Dedifferentiated amniotic fluid mesenchymal stem cell (primary cell): Measurements from ENCODE around the gene BSND.

Source experiments
- DNase-seq: peaks from one replicate; pipeline ENCODE4 v3.0.0-alpha.2; 2016; ENCODE audit errors: extremely low spot score

The BSND gene

DNA sequence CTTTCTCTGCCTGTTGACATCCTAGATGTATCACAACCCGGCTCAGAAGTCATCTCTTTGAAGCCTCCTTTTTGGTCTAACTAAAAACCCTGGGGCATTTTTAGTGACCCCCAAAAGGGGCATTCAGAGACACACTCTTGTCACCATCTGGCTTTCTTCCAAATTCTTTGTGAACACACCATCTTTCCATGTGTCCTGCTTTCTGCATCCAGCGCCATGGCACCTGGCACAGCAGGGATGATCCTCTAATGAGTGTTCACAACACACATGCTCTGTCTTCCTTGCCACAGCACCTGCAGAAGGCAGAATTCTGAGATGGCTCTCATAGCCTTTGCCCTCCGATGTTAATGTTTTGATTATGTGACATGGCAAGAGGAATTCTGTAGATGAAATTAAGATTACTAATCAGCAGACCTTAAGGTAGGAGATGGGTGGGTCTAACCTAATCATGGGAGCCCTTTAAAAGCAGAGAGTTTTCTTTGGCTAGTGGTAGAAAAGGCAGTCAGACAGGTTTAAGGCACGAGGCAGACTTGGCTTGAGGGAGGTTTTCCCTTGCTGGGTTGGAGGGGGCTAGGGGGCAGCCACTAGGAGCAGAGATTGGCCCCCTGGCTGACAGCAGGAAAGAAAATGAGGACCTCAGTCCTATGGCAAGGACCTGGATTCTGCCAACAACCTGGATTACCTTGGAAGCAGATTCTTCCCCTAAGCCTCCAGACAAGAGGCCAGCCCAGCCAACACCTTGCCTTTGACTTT, 23.2 kb upstream of the BSND start:
- no peak for DNase-seq

- DNase-seq, result no peak
These were observed 22.0 kb upstream of the BSND start for GRCh38 chr1:54976747-54977146.

- no peak for DNase-seq
These were observed 21.0 kb upstream of the BSND start for GRCh38 chr1:54977533-54978297.

GRCh38 chr1:54978528-54979326, 20.0 kb upstream of the BSND start:
- no peak for DNase-seq

DNA sequence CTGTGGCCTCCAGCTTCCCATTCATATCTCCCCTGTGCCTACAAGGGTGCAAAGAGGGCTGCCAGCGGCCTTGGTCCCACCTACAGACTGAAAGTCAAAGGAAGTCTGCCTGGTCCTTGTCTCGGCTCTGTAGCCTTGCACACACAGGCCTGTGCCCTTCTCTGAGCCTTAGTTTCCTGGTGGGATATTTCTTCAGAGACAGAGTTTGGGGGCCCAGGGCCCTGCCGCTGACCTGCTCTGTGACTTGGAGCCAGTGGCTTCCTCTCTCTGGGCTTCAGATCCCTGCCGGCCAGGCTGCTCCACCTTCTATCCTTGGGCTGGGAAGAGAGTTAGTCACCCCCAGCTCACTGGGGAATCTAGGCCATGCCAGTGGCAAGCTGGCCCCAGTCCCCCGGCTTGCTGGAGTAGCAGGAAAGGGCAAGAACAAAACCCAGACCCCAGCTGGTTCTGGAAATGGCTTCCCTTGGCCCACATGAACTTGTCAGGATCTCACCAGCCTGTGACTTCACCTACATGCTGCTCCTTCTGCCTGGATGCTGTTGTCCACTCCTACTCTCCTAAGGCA, 19.3 kb upstream of the BSND start:
- DNase-seq, result no peak

- DNase-seq, result no peak
These were observed 18.6 kb upstream of the BSND start for GRCh38 chr1:54980046-54980527.

GRCh38 chr1:54980528-54981241, 18.0 kb upstream of the BSND start, which contains the start of gene TMEM61:
Gene TMEM61, plus strand, starts transcription at chr1:54980628. Its CDS starts 438 bp downstream, at chr1:54981066.
- no peak for DNase-seq

GRCh38 chr1:54981466-54981865, 17.3 kb upstream of the BSND start:
- DNase-seq, result no peak

DNA sequence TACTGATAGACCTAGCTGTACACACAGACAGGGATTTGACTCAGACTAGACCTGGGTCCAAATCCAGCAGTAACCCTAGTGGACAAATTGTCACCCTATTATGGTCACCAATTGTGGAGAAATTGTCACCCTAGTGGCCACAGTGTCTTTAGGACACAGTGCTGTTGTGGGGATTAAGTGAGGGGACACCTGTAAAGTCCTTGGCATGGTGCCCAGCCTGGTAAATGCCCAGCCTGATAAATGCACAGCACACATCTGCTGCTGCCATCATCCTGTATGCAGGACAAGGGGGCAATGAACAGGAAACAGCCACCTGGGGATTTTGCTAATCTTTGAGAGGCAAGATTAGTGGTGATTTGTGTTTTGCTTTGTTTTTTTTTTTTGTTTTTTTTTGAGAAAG, 16.0 kb upstream of the BSND start:
- no peak for DNase-seq

DNA sequence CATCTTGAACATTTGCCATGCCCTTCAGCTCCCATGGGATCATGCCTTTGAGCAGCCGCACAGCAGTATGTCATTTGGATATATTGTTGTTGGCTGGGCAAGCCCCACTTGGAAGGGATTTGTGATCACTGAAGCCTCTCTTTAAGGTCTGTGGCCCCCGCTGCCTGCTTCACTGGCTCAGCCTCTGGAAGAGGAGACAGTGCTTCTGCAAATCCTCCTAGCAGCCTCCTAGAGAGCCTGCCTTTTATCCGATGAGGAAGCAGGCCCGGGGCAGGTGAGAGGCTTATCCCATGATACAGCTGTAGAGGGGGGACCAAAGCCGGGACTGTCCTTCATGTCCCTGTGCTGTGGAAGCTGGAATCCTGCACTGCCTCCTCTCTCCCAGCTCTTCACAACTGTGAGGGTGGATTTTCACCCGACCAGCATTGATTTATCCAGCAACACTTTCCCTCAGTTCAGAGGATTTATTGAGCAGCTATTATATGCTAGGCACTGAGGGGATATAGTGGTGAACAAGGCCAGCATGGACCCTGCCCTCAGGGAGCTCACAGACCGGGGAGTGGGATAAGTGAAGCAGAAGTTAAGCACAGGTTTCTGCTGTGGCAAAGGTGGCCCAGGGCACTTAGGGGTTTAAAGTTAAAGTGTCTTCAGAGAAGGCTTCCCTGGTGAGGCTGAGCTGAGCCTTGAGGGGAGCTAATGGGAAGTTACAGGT, 14.4 kb upstream of the BSND start:
- DNase-seq, result no peak

- no peak for DNase-seq
These were observed 13.2 kb upstream of the BSND start for GRCh38 chr1:54985556-54985955.

DNA sequence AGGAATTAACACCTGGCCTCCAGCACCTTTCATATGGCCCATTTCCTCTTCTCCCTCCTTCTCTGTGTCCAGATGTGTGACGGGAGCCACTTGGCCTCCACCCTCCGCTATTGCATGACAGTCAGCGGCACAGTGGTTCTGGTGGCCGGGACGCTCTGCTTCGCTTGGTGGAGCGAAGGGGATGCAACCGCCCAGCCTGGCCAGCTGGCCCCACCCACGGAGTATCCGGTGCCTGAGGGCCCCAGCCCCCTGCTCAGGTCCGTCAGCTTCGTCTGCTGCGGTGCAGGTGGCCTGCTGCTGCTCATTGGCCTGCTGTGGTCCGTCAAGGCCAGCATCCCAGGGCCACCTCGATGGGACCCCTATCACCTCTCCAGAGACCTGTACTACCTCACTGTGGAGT, 12.7 kb upstream of the BSND start:
- DNase-seq, result no peak

- DNase-seq, result no peak
These were observed 12.2 kb upstream of the BSND start for GRCh38 chr1:54986533-54986932.

DNA sequence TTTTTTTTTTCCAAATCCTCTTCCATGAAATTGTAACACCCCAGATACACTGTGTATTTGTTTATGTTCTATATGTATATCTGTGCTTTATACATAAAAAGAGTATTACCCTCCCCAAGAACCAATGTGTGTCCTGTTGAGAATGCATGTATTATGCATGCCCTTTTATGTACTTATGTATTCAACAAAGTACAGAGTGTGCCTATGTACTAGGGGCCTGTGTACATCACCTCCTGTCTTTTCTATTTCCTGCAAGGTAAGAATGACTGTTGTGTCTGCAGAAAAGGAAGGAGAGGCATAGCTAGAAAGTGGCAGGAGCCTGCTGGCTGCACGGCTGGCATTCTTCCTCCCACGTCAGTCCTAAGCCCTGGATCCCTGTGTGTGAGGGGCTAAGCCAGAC, 11.3 kb upstream of the BSND start:
- DNase-seq, result no peak

DNA sequence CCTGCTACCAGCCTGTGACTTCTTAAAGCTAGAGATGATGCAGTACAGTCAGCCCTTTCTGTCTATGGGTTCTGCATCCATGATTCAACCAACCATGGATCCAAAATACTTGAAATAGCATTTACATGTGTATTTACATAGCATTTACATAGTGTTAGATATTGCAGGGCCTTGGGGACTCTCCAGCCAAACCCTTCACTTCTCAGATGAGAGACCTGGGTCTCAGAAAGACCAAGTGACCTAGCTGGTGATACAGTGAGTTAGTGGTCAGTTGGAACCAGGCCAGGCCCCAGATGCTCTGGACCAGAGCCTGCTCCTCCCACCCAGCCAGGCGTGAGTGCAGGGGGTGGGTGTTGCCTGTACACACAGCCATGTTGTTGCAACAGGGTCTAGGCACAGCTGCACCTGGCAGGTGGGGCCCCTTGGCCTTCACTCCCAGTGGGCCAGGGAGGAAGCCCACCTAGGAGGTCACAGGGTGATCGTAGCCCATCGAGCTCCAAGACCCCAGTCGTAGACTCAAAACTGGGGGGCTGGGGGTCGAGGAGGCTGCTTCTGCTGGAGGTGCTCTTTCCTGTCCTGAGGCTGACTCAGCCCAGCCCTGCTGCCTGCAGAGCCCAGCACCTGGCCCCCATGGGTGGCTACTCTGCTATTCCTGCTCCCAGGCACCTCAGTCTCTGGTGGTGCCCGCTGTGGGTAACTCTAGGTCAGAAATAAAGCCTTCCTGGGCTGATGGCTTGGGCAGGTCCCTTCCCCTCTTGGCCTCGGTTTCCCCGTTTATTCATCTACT, 10.6 kb upstream of the BSND start:
- peak; percentile 23 for DNase-seq

- no peak for DNase-seq
These were observed 9.8 kb upstream of the BSND start for GRCh38 chr1:54988975-54989374.

DNA sequence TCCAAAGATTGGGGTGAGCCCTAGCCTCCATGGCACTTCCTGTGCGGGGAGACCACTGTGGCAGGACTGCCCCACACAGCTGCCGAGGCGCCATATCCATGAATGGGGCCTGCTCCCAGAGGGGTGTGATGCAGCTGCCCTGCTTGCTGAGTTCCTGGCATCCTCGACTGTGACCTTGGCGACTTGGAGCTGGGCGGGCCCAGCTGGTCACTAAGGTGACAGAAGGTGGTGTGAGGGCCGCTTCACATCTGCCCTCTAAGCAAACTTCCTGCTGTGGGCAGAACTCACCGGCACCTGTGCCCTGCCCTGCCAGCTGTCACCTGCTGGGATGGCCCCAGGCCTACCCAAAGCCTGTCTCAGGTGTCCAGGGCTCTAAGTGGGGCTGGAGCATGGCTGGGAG, 9.3 kb upstream of the BSND start:
- DNase-seq, result no peak

DNA sequence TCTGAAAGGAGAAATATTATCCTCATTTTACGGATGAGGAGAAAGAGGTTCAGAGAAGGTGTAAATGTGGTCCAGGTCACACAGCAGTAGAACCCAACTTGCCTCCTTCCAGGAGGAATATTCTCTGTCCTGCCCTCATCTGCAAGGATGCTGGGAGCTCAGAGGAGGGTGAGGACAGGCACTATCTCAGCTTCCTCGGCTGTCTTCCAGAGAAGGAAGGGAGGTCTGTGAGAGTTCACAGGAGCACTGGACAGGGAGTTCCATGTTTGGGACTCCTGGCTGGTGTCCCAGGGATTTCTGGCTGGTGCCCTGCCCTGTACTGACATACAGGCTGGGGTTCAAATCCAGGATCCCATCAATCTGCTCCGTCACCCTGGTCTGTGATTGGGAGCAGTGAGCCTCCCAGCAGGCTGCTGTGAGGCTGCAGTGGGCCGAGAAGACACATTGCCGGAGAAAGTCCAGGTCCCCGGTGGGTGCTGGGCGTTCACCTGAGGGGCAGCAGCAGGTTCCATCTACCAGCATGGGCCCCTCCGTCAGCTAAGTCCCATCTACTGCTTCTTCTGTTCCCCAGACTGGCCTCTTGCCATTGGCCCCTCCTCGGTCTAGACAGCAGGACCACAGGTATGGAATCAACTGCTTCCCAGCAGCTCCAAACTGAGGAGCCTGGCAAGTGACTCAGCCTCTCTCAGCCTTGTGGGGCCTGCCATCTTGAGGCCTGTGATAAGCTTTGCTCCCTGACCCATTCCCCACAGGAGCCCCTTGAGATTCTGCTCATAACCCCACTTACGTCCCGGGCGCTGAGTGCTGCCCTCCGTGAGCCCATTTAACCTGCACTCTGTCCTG, 8.5 kb upstream of the BSND start:
- DNase-seq, result no peak

DNA sequence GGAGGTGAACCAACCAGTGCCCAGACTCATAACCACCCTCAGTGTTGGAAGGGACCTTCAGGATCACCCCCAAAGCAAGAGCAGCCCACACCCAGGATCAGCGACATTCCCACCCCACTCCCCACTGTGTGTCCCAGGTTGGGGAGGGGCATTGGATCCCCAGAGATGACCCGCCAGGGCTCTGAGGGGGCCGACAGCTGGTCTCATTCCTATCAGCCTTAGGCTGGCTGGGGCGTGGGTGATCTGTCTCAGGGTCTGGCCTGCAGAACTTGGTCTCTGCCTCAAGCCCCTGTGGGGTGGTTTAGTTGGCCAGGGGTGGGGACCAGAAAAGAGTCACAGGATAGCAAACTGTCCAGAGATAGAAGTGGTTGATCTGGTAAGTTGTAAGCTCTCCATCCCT, 7.8 kb upstream of the BSND start:
- DNase-seq, result no peak
